HG03520 (cell line): Measurements from ENCODE around the gene CAMTA2.

Source experiments
- ATAC-seq: cut with Tn5 transposase; IDR thresholded peaks from one replicate; pipeline ENCODE4 v1.9.1; 2021; ENCODE audit warnings: mild to moderate bottlenecking, moderate library complexity; ENCODE audit not compliant: unreplicated experiment

Gene CAMTA2

GRCh38 chr17:4948166-4948930 is 39.1 kb downstream of the CAMTA2 start, which contains the start of gene PFN1:
TSS of gene PFN1 (minus strand) at chr17:4948530. CDS start at chr17:4948394, 136 bp downstream.
- no peak for ATAC-seq

- no peak for ATAC-seq
These were observed 39.9 kb downstream of the CAMTA2 start for GRCh38 chr17:4947411-4948165.

GRCh38 chr17:4947010-4947410 is 40.5 kb downstream of the CAMTA2 start:
- no peak for ATAC-seq

- ATAC-seq = no peak
These were observed 41.0 kb downstream of the CAMTA2 start for GRCh38 chr17:4946312-4946976.

GRCh38 chr17:4945944-4946280 is 41.6 kb downstream of the CAMTA2 start:
- ATAC-seq = no peak

GRCh38 chr17:4945176-4945943 is 42.1 kb downstream of the CAMTA2 start:
- ATAC-seq = no peak

- no peak for ATAC-seq
These were observed 42.8 kb downstream of the CAMTA2 start for GRCh38 chr17:4944554-4945175.

- no peak for ATAC-seq
These were observed 43.3 kb downstream of the CAMTA2 start for GRCh38 chr17:4944163-4944553.

GRCh38 chr17:4942760-4943508 is 44.5 kb downstream of the CAMTA2 start:
- ATAC-seq = no peak

- no peak for ATAC-seq
These were observed 46.2 kb downstream of the CAMTA2 start for GRCh38 chr17:4941319-4941610.

GRCh38 chr17:4940555-4941318 is 46.7 kb downstream of the CAMTA2 start:
- no peak for ATAC-seq

GRCh38 chr17:4939796-4940554 is 47.5 kb downstream of the CAMTA2 start, which contains the start of the genes RNF167 and SLC25A11:
TSS of gene RNF167 (plus strand) at chr17:4940268. CDS start at chr17:4940910, 642 bp downstream.
TSS of gene SLC25A11 (minus strand) at chr17:4940046. CDS start at chr17:4939910, 136 bp downstream.
- peak; percentile 72 for ATAC-seq

GRCh38 chr17:4939546-4939795 is 48.0 kb downstream of the CAMTA2 start:
- peak; percentile 5 for ATAC-seq

- no peak for ATAC-seq
These were observed 48.6 kb downstream of the CAMTA2 start for GRCh38 chr17:4938688-4939545.

- ATAC-seq = no peak
These were observed 49.4 kb downstream of the CAMTA2 start for GRCh38 chr17:4938069-4938491.

- ATAC-seq = no peak
These were observed 49.9 kb downstream of the CAMTA2 start for GRCh38 chr17:4937553-4937952.

GRCh38 chr17:4936436-4936835 is 51.0 kb downstream of the CAMTA2 start:
- ATAC-seq = no peak

- no peak for ATAC-seq
These were observed 51.8 kb downstream of the CAMTA2 start for GRCh38 chr17:4935650-4936049.
